WTC11 (cell line): ENCODE measurements around the gene OR4X1. TPM values are rescaled to one million over a fixed set of nuclear protein-coding genes. Genes with fewer than 3 reads are reported as not detected.

Experiments used
- ATAC-seq: fragments of 200-7000 bp; cut with Tn5 transposase; 2 replicates; pipeline ENCODE4 v1.10.0; 2021; ENCODE audit warnings: mild to moderate bottlenecking, moderate library complexity
- CTCF ChIA-PET: fragments of 300-600 bp; sonication (Branson Sonifier 250); formaldehyde crosslinking; loops from one replicate; lab custom pipeline; 2021; ENCODE audit warnings: antibody characterized with exemption; lab: Charles Lee
- POLR2A ChIA-PET: fragments of 350-600 bp; sonication (Branson Sonifier 250); formaldehyde crosslinking; loops from one replicate; lab custom pipeline; 2021; ENCODE audit warnings: antibody characterized with exemption; lab: Charles Lee
- DNase-seq: peaks from one replicate; pipeline ENCODE4 v3.0.0; 2021; ENCODE audit warnings: low spot score
- H3K27ac Mint-ChIP-seq: 2 replicates; pipeline ENCODE4 v1.8.0; 2021; ENCODE audit warnings: mixed read lengths
- H3K27me3 Mint-ChIP-seq: 2 replicates; pipeline ENCODE4 v1.8.0; 2021; ENCODE audit warnings: low read depth, mild to moderate bottlenecking, moderate library complexity, mixed read lengths
- H3K36me3 Mint-ChIP-seq: 2 replicates; pipeline ENCODE4 v1.8.0; 2021; ENCODE audit warnings: mixed read lengths
- H3K4me1 Mint-ChIP-seq: 2 replicates; pipeline ENCODE4 v1.8.0; 2022; ENCODE audit warnings: mixed read lengths
- H3K4me3 Mint-ChIP-seq: 2 replicates; pipeline ENCODE4 v1.8.0; 2021; ENCODE audit warnings: mild to moderate bottlenecking, moderate library complexity, mixed read lengths
- H3K9me3 Mint-ChIP-seq: 2 replicates; pipeline ENCODE4 v1.8.0; 2021; ENCODE audit warnings: mixed read lengths
- CREM ChIP-seq: sonication (generic); formaldehyde crosslinking; IDR thresholded peaks from 2 replicates; pipeline ENCODE4 v1.8.1; 2022; ENCODE audit warnings: mild to moderate bottlenecking, missing genetic modification reagents, moderate library complexity
- ETV6 ChIP-seq: sonication (generic); formaldehyde crosslinking; IDR thresholded peaks from 2 replicates; pipeline ENCODE4 v1.8.1; 2022; ENCODE audit warnings: mild to moderate bottlenecking, missing genetic modification reagents
- KAT7 ChIP-seq: sonication (generic); formaldehyde crosslinking; IDR thresholded peaks from 2 replicates; pipeline ENCODE4 v1.8.1; 2023; ENCODE audit warnings: missing genetic modification reagents, mild to moderate bottlenecking, borderline replicate concordance
- MYBL2 ChIP-seq: sonication (generic); formaldehyde crosslinking; IDR thresholded peaks from 2 replicates; pipeline ENCODE4 v1.8.1; 2023; ENCODE audit warnings: mild to moderate bottlenecking, moderate library complexity, missing genetic modification reagents
- ZNF219 ChIP-seq: sonication (generic); formaldehyde crosslinking; IDR thresholded peaks from 2 replicates; pipeline ENCODE4 v1.8.0; 2023; ENCODE audit warnings: missing genetic modification reagents, mild to moderate bottlenecking, borderline replicate concordance
- total RNA-seq: library from RNA; stranded (reverse); gene quantifications from 3 replicates; pipeline ENCODE4 v1.2.3, GENCODE V29; 2021
- TF ChIP-seq, protein P1 (sequence below): sonication (generic); formaldehyde crosslinking; IDR thresholded peaks from 2 replicates; pipeline ENCODE4 v1.8.0; 2023; ENCODE audit warnings: missing genetic modification reagents, mild to moderate bottlenecking, borderline replicate concordance
- TF ChIP-seq, protein P2 (sequence below): sonication (generic); formaldehyde crosslinking; IDR thresholded peaks from 2 replicates; pipeline ENCODE4 v1.8.1; 2022; ENCODE audit warnings: mild to moderate bottlenecking, moderate library complexity, missing genetic modification reagents
- TF ChIP-seq, protein P3 (sequence below): sonication (generic); formaldehyde crosslinking; IDR thresholded peaks from 2 replicates; pipeline ENCODE4 v1.8.0; 2022; ENCODE audit warnings: mild to moderate bottlenecking, missing genetic modification reagents
- TF ChIP-seq, protein P4 (sequence below): sonication (generic); formaldehyde crosslinking; conservative IDR thresholded peaks from 2 replicates; pipeline ENCODE4 v1.8.1; 2023; ENCODE audit warnings: mild to moderate bottlenecking, low read depth, missing genetic modification reagents, moderate library complexity
- TF ChIP-seq, protein P5 (sequence below): sonication (generic); formaldehyde crosslinking; IDR thresholded peaks from 2 replicates; pipeline ENCODE4 v1.8.0; 2023; ENCODE audit warnings: mild to moderate bottlenecking, missing genetic modification reagents
- TF ChIP-seq, protein P6 (sequence below): fragments of 250-450 bp; sonication (Bioruptor Pico); IDR thresholded peaks from 2 replicates; pipeline ENCODE4 v1.9.0; 2021; ENCODE audit warnings: moderate library complexity, mild to moderate bottlenecking, inconsistent platforms, borderline replicate concordance
- TF ChIP-seq, protein P7 (sequence below): sonication (generic); formaldehyde crosslinking; IDR thresholded peaks from 2 replicates; pipeline ENCODE4 v1.8.1; 2023; ENCODE audit warnings: mild to moderate bottlenecking, missing genetic modification reagents, moderate library complexity

OR4X1 gene
- total RNA-seq, 1 experiment from 2014 or later, result not detected

DNA sequence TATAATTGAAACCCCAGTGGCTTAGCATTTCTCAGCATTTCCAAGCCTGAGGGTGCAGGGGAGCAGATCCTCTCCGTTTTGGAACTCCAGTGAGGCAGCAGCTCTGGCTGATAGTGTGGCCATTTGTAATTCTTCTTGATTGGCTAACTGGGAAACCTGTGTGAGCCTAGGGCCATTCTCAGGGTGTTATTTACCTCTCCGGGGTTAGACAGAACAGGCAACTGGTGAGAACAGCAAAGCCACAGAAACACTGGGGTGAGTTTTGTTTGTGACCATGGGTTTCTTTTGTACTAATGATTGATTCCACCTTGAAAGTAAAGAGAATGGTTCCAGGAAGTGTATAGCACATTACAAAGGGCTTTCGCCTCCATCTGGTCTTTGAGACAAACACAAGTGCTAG, 21.2 kb upstream of the OR4X1 start:
- Mint-ChIP-seq H3K9me3 (peaks cover 92% of the 10 kb centered on the region), H3K36me3 (peaks cover 77% of the 10 kb centered on the region), H3K4me3 (no peak overlapping the region), H3K27ac (no peak overlapping the region), H3K4me1 (no peaks in the 10 kb centered on the region), H3K27me3 (peaks cover 9% of the 10 kb centered on the region)
- DNase-seq (no peak), ATAC-seq (no peak)
- POLR2A ChIA-PET, result no interaction called here
- CTCF ChIA-PET, result no interaction called here
- TF ChIP-seq MYBL2 (CRISPR knock-in tag), result no peak
- TF ChIP-seq, protein P1, sequence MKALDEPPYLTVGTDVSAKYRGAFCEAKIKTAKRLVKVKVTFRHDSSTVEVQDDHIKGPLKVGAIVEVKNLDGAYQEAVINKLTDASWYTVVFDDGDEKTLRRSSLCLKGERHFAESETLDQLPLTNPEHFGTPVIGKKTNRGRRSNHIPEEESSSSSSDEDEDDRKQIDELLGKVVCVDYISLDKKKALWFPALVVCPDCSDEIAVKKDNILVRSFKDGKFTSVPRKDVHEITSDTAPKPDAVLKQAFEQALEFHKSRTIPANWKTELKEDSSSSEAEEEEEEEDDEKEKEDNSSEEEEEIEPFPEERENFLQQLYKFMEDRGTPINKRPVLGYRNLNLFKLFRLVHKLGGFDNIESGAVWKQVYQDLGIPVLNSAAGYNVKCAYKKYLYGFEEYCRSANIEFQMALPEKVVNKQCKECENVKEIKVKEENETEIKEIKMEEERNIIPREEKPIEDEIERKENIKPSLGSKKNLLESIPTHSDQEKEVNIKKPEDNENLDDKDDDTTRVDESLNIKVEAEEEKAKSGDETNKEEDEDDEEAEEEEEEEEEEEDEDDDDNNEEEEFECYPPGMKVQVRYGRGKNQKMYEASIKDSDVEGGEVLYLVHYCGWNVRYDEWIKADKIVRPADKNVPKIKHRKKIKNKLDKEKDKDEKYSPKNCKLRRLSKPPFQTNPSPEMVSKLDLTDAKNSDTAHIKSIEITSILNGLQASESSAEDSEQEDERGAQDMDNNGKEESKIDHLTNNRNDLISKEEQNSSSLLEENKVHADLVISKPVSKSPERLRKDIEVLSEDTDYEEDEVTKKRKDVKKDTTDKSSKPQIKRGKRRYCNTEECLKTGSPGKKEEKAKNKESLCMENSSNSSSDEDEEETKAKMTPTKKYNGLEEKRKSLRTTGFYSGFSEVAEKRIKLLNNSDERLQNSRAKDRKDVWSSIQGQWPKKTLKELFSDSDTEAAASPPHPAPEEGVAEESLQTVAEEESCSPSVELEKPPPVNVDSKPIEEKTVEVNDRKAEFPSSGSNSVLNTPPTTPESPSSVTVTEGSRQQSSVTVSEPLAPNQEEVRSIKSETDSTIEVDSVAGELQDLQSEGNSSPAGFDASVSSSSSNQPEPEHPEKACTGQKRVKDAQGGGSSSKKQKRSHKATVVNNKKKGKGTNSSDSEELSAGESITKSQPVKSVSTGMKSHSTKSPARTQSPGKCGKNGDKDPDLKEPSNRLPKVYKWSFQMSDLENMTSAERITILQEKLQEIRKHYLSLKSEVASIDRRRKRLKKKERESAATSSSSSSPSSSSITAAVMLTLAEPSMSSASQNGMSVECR (CRISPR knock-in tag), result no peak
- TF ChIP-seq, protein P2, sequence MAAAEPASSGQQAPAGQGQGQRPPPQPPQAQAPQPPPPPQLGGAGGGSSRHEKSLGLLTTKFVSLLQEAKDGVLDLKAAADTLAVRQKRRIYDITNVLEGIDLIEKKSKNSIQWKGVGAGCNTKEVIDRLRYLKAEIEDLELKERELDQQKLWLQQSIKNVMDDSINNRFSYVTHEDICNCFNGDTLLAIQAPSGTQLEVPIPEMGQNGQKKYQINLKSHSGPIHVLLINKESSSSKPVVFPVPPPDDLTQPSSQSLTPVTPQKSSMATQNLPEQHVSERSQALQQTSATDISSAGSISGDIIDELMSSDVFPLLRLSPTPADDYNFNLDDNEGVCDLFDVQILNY (CRISPR knock-in tag), result no peak
- no peak for TF ChIP-seq CREM (CRISPR knock-in tag)
- TF ChIP-seq, protein P3, sequence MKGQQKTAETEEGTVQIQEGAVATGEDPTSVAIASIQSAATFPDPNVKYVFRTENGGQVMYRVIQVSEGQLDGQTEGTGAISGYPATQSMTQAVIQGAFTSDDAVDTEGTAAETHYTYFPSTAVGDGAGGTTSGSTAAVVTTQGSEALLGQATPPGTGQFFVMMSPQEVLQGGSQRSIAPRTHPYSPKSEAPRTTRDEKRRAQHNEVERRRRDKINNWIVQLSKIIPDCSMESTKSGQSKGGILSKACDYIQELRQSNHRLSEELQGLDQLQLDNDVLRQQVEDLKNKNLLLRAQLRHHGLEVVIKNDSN, result no peak
- TF ChIP-seq, protein P4, sequence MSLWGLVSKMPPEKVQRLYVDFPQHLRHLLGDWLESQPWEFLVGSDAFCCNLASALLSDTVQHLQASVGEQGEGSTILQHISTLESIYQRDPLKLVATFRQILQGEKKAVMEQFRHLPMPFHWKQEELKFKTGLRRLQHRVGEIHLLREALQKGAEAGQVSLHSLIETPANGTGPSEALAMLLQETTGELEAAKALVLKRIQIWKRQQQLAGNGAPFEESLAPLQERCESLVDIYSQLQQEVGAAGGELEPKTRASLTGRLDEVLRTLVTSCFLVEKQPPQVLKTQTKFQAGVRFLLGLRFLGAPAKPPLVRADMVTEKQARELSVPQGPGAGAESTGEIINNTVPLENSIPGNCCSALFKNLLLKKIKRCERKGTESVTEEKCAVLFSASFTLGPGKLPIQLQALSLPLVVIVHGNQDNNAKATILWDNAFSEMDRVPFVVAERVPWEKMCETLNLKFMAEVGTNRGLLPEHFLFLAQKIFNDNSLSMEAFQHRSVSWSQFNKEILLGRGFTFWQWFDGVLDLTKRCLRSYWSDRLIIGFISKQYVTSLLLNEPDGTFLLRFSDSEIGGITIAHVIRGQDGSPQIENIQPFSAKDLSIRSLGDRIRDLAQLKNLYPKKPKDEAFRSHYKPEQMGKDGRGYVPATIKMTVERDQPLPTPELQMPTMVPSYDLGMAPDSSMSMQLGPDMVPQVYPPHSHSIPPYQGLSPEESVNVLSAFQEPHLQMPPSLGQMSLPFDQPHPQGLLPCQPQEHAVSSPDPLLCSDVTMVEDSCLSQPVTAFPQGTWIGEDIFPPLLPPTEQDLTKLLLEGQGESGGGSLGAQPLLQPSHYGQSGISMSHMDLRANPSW (CRISPR knock-in tag), result no peak
- TF ChIP-seq, protein P5, sequence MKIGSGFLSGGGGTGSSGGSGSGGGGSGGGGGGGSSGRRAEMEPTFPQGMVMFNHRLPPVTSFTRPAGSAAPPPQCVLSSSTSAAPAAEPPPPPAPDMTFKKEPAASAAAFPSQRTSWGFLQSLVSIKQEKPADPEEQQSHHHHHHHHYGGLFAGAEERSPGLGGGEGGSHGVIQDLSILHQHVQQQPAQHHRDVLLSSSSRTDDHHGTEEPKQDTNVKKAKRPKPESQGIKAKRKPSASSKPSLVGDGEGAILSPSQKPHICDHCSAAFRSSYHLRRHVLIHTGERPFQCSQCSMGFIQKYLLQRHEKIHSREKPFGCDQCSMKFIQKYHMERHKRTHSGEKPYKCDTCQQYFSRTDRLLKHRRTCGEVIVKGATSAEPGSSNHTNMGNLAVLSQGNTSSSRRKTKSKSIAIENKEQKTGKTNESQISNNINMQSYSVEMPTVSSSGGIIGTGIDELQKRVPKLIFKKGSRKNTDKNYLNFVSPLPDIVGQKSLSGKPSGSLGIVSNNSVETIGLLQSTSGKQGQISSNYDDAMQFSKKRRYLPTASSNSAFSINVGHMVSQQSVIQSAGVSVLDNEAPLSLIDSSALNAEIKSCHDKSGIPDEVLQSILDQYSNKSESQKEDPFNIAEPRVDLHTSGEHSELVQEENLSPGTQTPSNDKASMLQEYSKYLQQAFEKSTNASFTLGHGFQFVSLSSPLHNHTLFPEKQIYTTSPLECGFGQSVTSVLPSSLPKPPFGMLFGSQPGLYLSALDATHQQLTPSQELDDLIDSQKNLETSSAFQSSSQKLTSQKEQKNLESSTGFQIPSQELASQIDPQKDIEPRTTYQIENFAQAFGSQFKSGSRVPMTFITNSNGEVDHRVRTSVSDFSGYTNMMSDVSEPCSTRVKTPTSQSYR (CRISPR knock-in tag), result no peak
- TF ChIP-seq KAT7 (CRISPR knock-in tag), result no peak
- TF ChIP-seq ZNF219, result no peak
- TF ChIP-seq, protein P6, sequence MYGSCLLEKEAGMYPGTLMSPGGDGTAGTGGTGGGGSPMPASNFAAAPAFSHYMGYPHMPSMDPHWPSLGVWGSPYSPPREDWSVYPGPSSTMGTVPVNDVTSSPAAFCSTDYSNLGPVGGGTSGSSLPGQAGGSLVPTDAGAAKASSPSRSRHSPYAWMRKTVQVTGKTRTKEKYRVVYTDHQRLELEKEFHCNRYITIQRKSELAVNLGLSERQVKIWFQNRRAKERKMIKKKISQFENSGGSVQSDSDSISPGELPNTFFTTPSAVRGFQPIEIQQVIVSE (CRISPR knock-in tag), result no peak
- TF ChIP-seq ETV6 (CRISPR knock-in tag), result no peak
- TF ChIP-seq, protein P7, sequence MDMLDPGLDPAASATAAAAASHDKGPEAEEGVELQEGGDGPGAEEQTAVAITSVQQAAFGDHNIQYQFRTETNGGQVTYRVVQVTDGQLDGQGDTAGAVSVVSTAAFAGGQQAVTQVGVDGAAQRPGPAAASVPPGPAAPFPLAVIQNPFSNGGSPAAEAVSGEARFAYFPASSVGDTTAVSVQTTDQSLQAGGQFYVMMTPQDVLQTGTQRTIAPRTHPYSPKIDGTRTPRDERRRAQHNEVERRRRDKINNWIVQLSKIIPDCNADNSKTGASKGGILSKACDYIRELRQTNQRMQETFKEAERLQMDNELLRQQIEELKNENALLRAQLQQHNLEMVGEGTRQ (CRISPR knock-in tag), result no peak
